Thoracic aorta (tissue), 2 donors: ENCODE measurements around the gene FAM13A. TPM values are rescaled to one million over a fixed set of nuclear protein-coding genes. Genes with fewer than 3 reads are reported as not detected.
A peak's percentile ranks its signal among the peaks of the same experiment; 100 is the strongest.

Source experiments
- ATAC-seq: fragments of 150-250 bp; one replicate; pipeline ENCODE4 v1.8.0; 2017; ENCODE audit warnings: low read depth; ENCODE audit not compliant: insufficient number of reproducible peaks, low FRiP score
- DNase-seq: peaks from one replicate; pipeline ENCODE4 v3.0.0-alpha.2; 2020; ENCODE audit warnings: low spot score
- H3K27ac ChIP-seq, 2 donors: fragments of 200-600 bp; sonication (generic); 1 replicate in 1 of 2; 2 replicates in 1 of 2; pipeline ENCODE4 v1.5.1; 2016; ENCODE audit warnings: mild to moderate bottlenecking in 2 of 2, moderate library complexity in 2 of 2
- H3K27me3 ChIP-seq: fragments of 200-600 bp; sonication (generic); replicated peaks from 2 replicates; pipeline ENCODE4 v1.6.0; 2016; ENCODE audit warnings: mild to moderate bottlenecking; ENCODE audit not compliant: insufficient read depth
- H3K36me3 ChIP-seq: fragments of 200-600 bp; sonication (generic); one replicate; pipeline ENCODE4 v1.5.1; 2016
- H3K4me1 ChIP-seq, 2 donors: fragments of 200-600 bp; sonication (generic); 1 replicate in 1 of 2; 2 replicates in 1 of 2; pipeline versions ENCODE4 v1.5.1 to v1.6.0; 2016; ENCODE audit warnings: low read depth in 2 of 2, mild to moderate bottlenecking in 1 of 2; ENCODE audit not compliant: control insufficient read depth in 1 of 2
- H3K4me3 ChIP-seq: fragments of 200-600 bp; sonication (generic); 2 replicates; pipeline ENCODE4 v1.5.1; 2016; ENCODE audit warnings: mild to moderate bottlenecking
- H3K9me3 ChIP-seq: fragments of 200-600 bp; sonication (generic); 2 replicates; pipeline ENCODE4 v1.5.1; 2016
- total RNA-seq, 2 donors: library from RNA; depleted of rRNA; stranded (reverse); fragments of >200 nt; gene quantifications; one replicate each; pipeline versions ENCODE4 v1.1.0 to v1.2.3, GENCODE V29; 2016
- TF ChIP-seq, protein P1 (sequence below): fragments of 200-600 bp; sonication (generic); IDR thresholded peaks from one replicate; pipeline ENCODE4 v1.5.1; 2019; ENCODE audit warnings: antibody characterized with exemption

Gene FAM13A
- total RNA-seq, 2 donors from 2014 or later: 27.3 to 32.5 TPM

- Histone ChIP-seq H3K27ac (no peak overlapping the region), H3K9me3 (peaks cover 5% of the 10 kb centered on the region), H3K4me3 (no peak overlapping the region), H3K4me1 (peaks cover 7 to 8% of the 10 kb centered on the region in 2 donors), H3K36me3 (no peaks in the 10 kb centered on the region), H3K27me3 (no peaks in the 10 kb centered on the region)
- TF ChIP-seq, protein P1, sequence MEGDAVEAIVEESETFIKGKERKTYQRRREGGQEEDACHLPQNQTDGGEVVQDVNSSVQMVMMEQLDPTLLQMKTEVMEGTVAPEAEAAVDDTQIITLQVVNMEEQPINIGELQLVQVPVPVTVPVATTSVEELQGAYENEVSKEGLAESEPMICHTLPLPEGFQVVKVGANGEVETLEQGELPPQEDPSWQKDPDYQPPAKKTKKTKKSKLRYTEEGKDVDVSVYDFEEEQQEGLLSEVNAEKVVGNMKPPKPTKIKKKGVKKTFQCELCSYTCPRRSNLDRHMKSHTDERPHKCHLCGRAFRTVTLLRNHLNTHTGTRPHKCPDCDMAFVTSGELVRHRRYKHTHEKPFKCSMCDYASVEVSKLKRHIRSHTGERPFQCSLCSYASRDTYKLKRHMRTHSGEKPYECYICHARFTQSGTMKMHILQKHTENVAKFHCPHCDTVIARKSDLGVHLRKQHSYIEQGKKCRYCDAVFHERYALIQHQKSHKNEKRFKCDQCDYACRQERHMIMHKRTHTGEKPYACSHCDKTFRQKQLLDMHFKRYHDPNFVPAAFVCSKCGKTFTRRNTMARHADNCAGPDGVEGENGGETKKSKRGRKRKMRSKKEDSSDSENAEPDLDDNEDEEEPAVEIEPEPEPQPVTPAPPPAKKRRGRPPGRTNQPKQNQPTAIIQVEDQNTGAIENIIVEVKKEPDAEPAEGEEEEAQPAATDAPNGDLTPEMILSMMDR: no peak
- ATAC-seq: no peak
- DNase-seq: no peak
These were observed 257.1 kb downstream of the FAM13A start for GRCh38 chr4:88799900-88800299.

DNA sequence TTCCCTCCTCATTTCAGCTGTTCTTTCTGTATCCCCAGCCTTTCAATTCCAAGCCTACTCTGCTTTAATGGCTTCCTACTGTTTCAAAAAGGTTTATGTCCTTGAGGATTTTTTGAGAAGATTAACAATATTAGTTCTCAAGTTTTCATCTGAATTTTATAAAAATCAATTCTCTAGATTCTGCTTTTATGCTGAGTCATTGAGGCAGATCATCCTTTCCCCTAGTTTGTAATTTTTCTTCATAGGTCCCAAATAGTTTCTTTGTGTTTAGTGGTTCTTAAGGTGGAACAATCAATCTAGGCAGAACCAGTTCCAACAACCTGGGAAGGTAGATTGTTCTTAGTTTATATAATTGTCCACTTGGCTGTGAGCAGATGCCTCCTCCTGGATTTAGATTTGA is 259.3 kb downstream of the FAM13A start:
- H3K9me3 ChIP-seq: peaks cover 5% of the 10 kb centered on the region
- H3K27ac ChIP-seq: no peak overlapping the region
- no peak for ATAC-seq
- no peaks in the 10 kb centered on the region for H3K36me3 ChIP-seq
- peaks cover 9 to 13% of the 10 kb centered on the region in 2 donors for H3K4me1 ChIP-seq
- no peaks in the 10 kb centered on the region for H3K27me3 ChIP-seq
- no peak overlapping the region for H3K4me3 ChIP-seq
- TF ChIP-seq, protein P1: no peak
- DNase-seq: no peak

DNA sequence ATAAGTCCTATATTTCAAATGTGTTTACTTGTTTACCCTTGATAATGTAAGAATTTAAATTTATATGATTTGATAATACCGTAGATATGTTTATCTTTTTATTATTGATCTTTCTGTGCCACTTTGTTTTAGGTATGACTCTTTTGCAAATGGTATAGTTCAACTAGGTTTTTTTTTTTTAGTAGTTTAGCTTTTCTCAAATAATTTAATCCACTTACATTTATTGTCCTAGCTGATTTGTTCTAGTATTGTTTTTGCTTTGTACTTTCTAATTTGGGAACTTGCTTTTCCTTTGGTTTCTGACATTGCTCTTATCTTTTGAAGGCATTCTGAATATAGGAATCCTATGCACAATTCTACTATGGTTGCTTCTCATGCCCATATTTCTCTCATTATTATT is 260.4 kb downstream of the FAM13A start:
- TF ChIP-seq, protein P1: no peak
- ATAC-seq (no peak), DNase-seq (no peak)
- Histone ChIP-seq H3K27me3 (no peaks in the 10 kb centered on the region), H3K27ac (no peak overlapping the region), H3K4me1 (peaks cover 13 to 20% of the 10 kb centered on the region in 2 donors), H3K9me3 (peaks cover 5% of the 10 kb centered on the region), H3K36me3 (no peaks in the 10 kb centered on the region), H3K4me3 (no peak overlapping the region)

DNA sequence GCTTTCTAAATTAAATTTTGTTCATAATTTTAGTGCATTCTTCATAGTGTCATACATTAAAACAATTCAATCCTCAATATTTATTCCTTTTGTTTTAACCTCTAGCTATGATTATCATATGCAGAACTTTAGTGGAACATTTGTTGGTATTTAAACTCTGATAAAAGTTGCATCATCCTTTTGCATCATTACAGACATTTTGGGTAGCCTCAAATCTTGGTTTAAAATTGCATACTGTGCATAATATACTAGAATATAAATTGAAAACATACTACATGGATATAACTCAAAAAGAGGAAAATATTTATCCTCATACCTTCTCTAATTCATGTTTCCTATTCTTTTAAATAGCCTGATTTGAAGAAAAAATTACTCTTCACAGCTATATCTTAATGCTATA is 262.0 kb downstream of the FAM13A start:
- Histone ChIP-seq H3K27me3 (no peaks in the 10 kb centered on the region), H3K27ac (no peak overlapping the region), H3K36me3 (no peaks in the 10 kb centered on the region), H3K9me3 (peaks cover 5% of the 10 kb centered on the region), H3K4me3 (no peak overlapping the region), H3K4me1 (peaks cover 13 to 20% of the 10 kb centered on the region in 2 donors)
- TF ChIP-seq, protein P1: no peak
- ATAC-seq: no peak
- no peak for DNase-seq

DNA sequence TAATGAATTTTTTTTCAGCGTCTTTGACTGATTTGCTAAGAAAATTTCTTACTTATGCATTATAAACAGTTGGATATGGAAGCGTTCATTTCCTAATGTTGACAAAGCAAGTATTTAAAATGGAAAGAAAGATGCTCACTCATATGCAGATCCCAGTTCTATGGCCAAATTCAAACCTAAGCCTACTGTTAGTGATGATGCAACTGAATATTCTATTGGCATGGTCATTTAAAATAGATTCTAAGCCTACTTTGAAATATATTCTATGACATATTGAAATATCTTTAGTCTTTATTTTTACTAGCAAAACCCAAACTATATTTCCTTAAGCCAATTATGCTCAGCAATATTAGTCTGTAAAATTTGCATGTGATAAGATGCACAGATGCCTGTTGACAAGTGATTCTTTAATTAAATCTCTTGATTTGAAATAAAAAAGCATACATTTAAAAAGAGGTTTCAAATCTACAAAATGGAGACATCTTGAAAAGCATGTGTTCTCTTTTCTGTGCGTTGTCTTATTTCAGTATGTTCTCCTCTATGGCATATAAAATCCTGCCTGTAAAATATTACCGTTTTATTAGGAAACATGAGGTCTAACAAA is 262.8 kb downstream of the FAM13A start:
- ATAC-seq (no peak), DNase-seq (no peak)
- Histone ChIP-seq H3K27me3 (no peaks in the 10 kb centered on the region), H3K4me3 (no peak overlapping the region), H3K4me1 (peaks cover 13 to 20% of the 10 kb centered on the region in 2 donors), H3K27ac (peak overlapping the region in 1 of 2 donors; percentile 13), H3K9me3 (peaks cover 5% of the 10 kb centered on the region), H3K36me3 (no peaks in the 10 kb centered on the region)
- TF ChIP-seq, protein P1: no peak
